MCF 10A (cell line): ENCODE results near the gene RLBP1. TPM values are rescaled to one million over a fixed set of nuclear protein-coding genes. Genes with fewer than 3 reads are reported as not detected.

Source experiments
- BruUV-seq: library from RNA; stranded (reverse); fragments of 400-500 nt; replicated peaks from 2 replicates; lab custom pipeline; 2021; lab: Mats Ljungman, UMichigan
- CTCF ChIA-PET: fragments of 300-600 bp; sonication (Branson Sonifier 250); formaldehyde crosslinking; extraction: SDS; loops from one replicate; lab custom pipeline; 2021; ENCODE audit warnings: antibody characterized with exemption, inconsistent platforms; lab: Yijun Ruan, JAX
- POLR2A ChIA-PET: fragments of 300-600, 350-650 bp; sonication (Branson Sonifier 250); formaldehyde crosslinking; extraction: SDS; loops from one replicate; lab custom pipeline; 2020; ENCODE audit warnings: antibody characterized with exemption, inconsistent platforms; lab: Yijun Ruan, JAX
- DNase-seq: peaks from one replicate; pipeline ENCODE4 v3.0.0-alpha.2; 2018; ENCODE audit not compliant: unreplicated experiment
- H3K27ac Mint-ChIP-seq: one replicate; pipeline ENCODE4 v1.8.0; 2022; ENCODE audit warnings: mild to moderate bottlenecking, low read depth, mixed read lengths; ENCODE audit not compliant: unreplicated experiment
- H3K27me3 Mint-ChIP-seq: one replicate; pipeline ENCODE4 v1.8.0; 2022; ENCODE audit warnings: mixed read lengths; ENCODE audit not compliant: insufficient read depth, unreplicated experiment
- H3K36me3 Mint-ChIP-seq: one replicate; pipeline ENCODE4 v1.8.0; 2022; ENCODE audit warnings: mild to moderate bottlenecking, moderate library complexity, mixed read lengths; ENCODE audit not compliant: insufficient read depth, unreplicated experiment
- H3K4me1 Mint-ChIP-seq: one replicate; pipeline ENCODE4 v1.8.0; 2022; ENCODE audit warnings: mixed read lengths; ENCODE audit not compliant: insufficient read depth, unreplicated experiment
- H3K4me3 Mint-ChIP-seq: one replicate; pipeline ENCODE4 v1.8.0; 2022; ENCODE audit warnings: mild to moderate bottlenecking, moderate library complexity, mixed read lengths; ENCODE audit not compliant: unreplicated experiment
- H3K9me3 Mint-ChIP-seq: one replicate; pipeline ENCODE4 v1.8.0; 2022; ENCODE audit warnings: mixed read lengths; ENCODE audit not compliant: unreplicated experiment
- intact Hi-C: fragments of 100-400 bp; cut with micrococcal nuclease; formaldehyde crosslinking; loops from 2 replicates; pipeline ENCODE4 v1.14.1; 2022
- total RNA-seq: library from RNA; stranded (reverse); gene quantifications from 2 replicates; pipeline ENCODE4 v1.2.3, GENCODE V29; 2022
- TF ChIP-seq, protein P1 (sequence below): fragments of 200-600 bp; IDR thresholded peaks from one replicate; pipeline ENCODE4 v1.8.0; 2022; ENCODE audit warnings: antibody characterized with exemption, mild to moderate bottlenecking; ENCODE audit not compliant: unreplicated experiment

Gene RLBP1
- total RNA-seq, 1 experiment from 2014 or later = not detected

DNA sequence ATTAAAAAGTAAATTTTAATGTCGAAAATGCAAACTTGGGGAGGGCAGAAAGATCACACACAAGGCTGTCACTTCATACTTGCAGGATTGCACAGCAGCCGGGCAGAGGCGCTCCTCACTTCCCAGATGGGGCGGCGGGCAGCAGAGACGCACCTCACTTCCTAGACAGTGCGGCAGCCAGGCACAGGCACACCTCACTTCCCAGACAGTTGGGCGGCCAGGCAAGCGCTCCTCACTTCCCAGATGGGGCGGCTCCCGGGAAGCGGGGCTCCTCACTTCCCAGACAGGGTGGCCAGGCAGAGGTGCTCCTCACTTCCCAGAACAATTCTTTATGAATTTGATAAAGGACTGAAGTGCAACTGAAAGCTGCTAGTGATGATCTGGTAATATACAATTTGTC is 21.2 kb downstream of the RLBP1 start:
- no peak for DNase-seq
- POLR2A ChIA-PET = no interaction called here
- TF ChIP-seq, protein P1, sequence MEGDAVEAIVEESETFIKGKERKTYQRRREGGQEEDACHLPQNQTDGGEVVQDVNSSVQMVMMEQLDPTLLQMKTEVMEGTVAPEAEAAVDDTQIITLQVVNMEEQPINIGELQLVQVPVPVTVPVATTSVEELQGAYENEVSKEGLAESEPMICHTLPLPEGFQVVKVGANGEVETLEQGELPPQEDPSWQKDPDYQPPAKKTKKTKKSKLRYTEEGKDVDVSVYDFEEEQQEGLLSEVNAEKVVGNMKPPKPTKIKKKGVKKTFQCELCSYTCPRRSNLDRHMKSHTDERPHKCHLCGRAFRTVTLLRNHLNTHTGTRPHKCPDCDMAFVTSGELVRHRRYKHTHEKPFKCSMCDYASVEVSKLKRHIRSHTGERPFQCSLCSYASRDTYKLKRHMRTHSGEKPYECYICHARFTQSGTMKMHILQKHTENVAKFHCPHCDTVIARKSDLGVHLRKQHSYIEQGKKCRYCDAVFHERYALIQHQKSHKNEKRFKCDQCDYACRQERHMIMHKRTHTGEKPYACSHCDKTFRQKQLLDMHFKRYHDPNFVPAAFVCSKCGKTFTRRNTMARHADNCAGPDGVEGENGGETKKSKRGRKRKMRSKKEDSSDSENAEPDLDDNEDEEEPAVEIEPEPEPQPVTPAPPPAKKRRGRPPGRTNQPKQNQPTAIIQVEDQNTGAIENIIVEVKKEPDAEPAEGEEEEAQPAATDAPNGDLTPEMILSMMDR = no peak
- H3K36me3 Mint-ChIP-seq = peaks cover 22% of the 10 kb centered on the region
- no peak overlapping the region for H3K27ac Mint-ChIP-seq
- no peaks in the 10 kb centered on the region for H3K9me3 Mint-ChIP-seq
- BruUV-seq = no TSS peak
- no peaks in the 10 kb centered on the region for H3K27me3 Mint-ChIP-seq
- intact Hi-C loops = no loop called here
- H3K4me3 Mint-ChIP-seq = no peak overlapping the region
- CTCF ChIA-PET = interaction anchor here (0.7 kb wide), 1 partner anchor 14 kb away, joined by 5 read pairs; no protein-coding TSS in a partner anchor
- H3K4me1 Mint-ChIP-seq = peaks cover 7% of the 10 kb centered on the region

DNA sequence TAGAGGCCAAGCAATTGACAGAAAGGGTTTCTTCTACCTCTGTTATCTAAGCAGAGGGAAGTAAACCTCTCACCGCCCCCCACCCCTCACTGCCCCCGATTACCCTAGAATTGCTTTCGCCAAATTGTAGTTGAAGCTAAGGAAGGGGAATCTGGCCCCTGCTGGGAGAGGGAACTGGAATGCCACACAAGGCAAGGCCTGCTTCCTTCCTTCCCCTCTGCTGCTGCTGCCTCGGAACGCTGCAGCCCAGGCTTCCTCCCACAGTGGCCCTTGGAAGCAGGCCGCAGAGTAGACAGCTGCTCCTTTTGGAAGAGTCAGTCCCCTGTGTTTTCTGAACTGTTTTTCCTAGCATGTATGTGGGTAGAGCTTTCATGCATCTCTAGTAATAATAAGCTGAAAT is 21.6 kb downstream of the RLBP1 start:
- TF ChIP-seq, protein P1 = no peak
- intact Hi-C loops = no loop called here
- no peak for DNase-seq
- ChIA-PET CTCF (interaction anchor here (0.7 to 1.3 kb wide), 3 partner anchors 14 to 142 kb away, joined by 4 to 8 read pairs (median 5); no protein-coding TSS in a partner anchor), POLR2A (no interaction called here)
- BruUV-seq = no TSS peak
- H3K4me1 Mint-ChIP-seq = peaks cover 7% of the 10 kb centered on the region
- no peak overlapping the region for H3K4me3 Mint-ChIP-seq
- peaks cover 22% of the 10 kb centered on the region for H3K36me3 Mint-ChIP-seq
- no peak overlapping the region for H3K27ac Mint-ChIP-seq
- no peaks in the 10 kb centered on the region for H3K9me3 Mint-ChIP-seq
- no peaks in the 10 kb centered on the region for H3K27me3 Mint-ChIP-seq

DNA sequence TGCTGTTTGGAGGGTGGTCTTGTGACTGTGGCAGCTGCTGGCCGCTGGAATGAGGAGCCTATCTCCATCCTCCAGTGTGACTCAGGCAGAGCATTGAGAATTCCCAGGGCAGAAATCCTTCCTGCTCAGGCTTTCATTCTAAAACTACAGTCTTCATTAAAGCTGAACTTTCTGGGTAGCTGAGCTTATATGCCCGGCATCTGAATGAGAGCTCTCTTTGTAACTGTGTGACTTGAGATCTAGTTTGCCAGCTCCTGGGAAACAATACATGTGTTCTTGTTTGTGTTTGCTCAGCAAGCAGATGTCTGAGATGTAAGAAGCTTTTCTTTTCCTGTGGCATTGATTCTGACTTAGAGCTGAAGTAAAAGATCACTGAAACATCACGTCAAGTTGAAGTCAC is 22.4 kb downstream of the RLBP1 start:
- ChIA-PET POLR2A (no interaction called here), CTCF (interaction anchor here (0.5 to 6.7 kb wide), 5 partner anchors 8 to 141 kb away, joined by 4 to 67 read pairs (median 5); no protein-coding TSS in a partner anchor)
- intact Hi-C loops = no loop called here
- H3K27me3 Mint-ChIP-seq = no peaks in the 10 kb centered on the region
- H3K4me3 Mint-ChIP-seq = no peak overlapping the region
- TF ChIP-seq, protein P1 = no peak
- peaks cover 7% of the 10 kb centered on the region for H3K4me1 Mint-ChIP-seq
- DNase-seq = no peak
- no peaks in the 10 kb centered on the region for H3K9me3 Mint-ChIP-seq
- BruUV-seq = no TSS peak
- no peak overlapping the region for H3K27ac Mint-ChIP-seq
- peaks cover 22% of the 10 kb centered on the region for H3K36me3 Mint-ChIP-seq

DNA sequence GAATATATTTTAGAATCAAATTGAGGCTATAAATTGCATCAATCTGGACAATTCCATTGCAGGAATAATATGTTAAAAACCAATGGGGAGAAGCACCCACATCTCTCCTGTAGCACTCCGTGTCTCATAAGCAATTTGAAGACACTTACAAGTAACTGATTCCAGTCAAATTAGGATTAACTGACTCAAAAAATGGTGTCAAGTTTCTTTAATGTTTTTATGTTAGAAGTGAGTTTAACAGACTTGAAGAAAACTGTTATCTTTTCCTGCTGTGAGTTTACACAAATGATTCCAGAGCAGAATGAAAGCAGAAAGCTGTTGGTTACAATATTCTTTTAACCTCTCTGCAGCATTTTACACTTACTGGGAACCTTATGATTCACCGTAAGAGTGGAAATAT is 23.2 kb downstream of the RLBP1 start:
- peaks cover 28% of the 10 kb centered on the region for H3K36me3 Mint-ChIP-seq
- no peaks in the 10 kb centered on the region for H3K9me3 Mint-ChIP-seq
- H3K27me3 Mint-ChIP-seq = no peaks in the 10 kb centered on the region
- DNase-seq = no peak
- TF ChIP-seq, protein P1 = no peak
- no TSS peak for BruUV-seq
- peaks cover 7% of the 10 kb centered on the region for H3K4me1 Mint-ChIP-seq
- ChIA-PET POLR2A (no interaction called here), CTCF (interaction anchor here (6.7 kb wide), 1 partner anchor 8 kb away, joined by 67 read pairs; no protein-coding TSS in a partner anchor)
- intact Hi-C loops = no loop called here
- no peak overlapping the region for H3K4me3 Mint-ChIP-seq
- no peak overlapping the region for H3K27ac Mint-ChIP-seq
